ENCODE measurements around the gene TFCP2L1. TPM values are rescaled to one million over a fixed set of nuclear protein-coding genes. Genes with fewer than 3 reads are reported as not detected.

TFCP2L1 gene
- total RNA-seq, 2 experiments from 2014 or later, result 0.24 to 0.29 TPM

DNA sequence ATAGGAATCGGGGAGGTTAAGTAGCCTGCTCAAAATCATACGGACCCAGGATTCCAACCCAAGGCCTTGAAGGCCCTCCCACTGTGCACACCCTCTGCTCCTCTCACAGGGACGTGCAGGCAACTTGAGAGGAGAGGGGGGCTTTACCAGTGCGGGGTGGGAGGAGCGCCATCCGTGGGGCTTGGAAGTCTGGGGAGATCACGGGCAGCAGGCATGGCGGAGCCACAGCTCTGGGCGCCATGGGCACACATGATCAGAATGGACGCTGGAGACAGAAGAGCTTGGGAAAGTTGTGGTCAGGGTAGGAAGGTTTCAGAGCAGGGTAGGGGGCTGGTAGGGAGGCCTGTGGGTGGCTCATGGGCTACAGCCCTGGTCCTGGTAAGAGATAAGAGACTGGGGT is 70.7 kb downstream of the TFCP2L1 start:
- no peaks in the 10 kb centered on the region for H3K4me1 Mint-ChIP-seq (ENCODE audit: low read depth)
- CTCF ChIA-PET, result no interaction called here
- no peak overlapping the region for H3K27ac Mint-ChIP-seq
- H3K27me3 Mint-ChIP-seq, result peaks cover 3% of the 10 kb centered on the region
- no peak overlapping the region for H3K4me3 Mint-ChIP-seq
- no peaks in the 10 kb centered on the region for H3K36me3 Mint-ChIP-seq
- POLR2A ChIA-PET, result no interaction called here
- DNase-seq, result no peak
- no peaks in the 10 kb centered on the region for H3K9me3 Mint-ChIP-seq
- intact Hi-C loops (cut with micrococcal nuclease), result no loop called here

DNA sequence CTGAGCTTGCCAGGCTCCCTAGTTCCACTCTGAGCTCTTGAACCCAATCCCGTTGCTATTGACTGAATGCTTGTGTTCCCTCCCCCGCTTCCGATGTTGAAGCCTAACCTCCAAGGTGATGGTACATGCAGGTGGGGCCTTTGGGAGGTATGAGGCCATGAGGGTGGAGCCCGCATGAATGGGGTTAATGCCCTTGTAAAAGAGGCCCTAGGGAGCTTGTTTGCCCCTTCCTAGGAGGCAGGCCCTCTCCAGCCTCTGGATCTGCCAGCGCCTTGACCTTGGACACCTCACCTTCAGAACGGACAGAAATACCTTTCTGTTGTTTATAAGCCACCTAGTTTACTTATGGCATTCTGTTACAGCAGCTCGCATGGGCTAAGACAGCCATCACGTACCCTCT is 71.6 kb downstream of the TFCP2L1 start:
- Mint-ChIP-seq H3K4me3 (no peak overlapping the region), H3K27me3 (peaks cover 3% of the 10 kb centered on the region), H3K4me1 (ENCODE audit: low read depth) (no peaks in the 10 kb centered on the region), H3K27ac (no peak overlapping the region), H3K36me3 (no peaks in the 10 kb centered on the region), H3K9me3 (no peaks in the 10 kb centered on the region)
- CTCF ChIA-PET, result no interaction called here
- intact Hi-C loops (cut with micrococcal nuclease), result no loop called here
- POLR2A ChIA-PET, result no interaction called here
- DNase-seq, result no peak

DNA sequence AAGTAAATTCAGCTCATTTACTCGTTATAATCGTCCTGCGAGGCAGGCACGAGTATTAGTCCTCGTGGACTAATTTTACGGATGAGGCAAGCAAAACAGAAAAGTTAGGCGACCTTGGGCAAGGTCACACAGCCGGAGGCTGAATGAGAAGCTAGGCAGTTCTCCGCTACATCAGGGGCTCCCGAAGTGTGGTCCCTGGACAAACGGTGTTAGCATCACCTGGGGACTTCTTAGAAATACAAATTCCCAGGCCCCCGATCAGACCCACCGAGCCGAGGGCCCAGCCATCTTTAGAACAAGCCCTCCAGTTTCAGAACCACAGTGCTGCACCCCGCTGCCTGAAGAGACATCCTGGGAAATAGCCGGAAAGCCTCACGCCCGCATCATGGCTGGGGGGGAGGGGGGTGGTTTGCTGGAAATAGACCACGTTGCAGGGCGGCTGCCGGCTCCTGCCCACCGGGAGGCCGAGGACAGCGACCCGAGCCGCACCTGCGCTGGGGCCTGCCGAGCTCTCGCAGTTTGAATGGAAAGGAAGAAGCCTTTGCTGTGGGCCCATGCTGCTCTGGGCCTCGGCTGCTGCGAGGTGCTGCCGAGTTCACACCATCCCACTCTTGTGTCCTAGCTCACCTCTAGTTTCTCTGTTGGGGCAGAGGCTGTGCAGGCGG is 72.2 kb downstream of the TFCP2L1 start:
- H3K27me3 Mint-ChIP-seq, result peaks cover 3% of the 10 kb centered on the region
- intact Hi-C loops (cut with micrococcal nuclease), result no loop called here
- CTCF ChIA-PET, result no interaction called here
- H3K9me3 Mint-ChIP-seq, result no peaks in the 10 kb centered on the region
- no peak overlapping the region for H3K27ac Mint-ChIP-seq
- no peak overlapping the region for H3K4me3 Mint-ChIP-seq
- POLR2A ChIA-PET, result no interaction called here
- H3K36me3 Mint-ChIP-seq, result no peaks in the 10 kb centered on the region
- DNase-seq, result no peak
- H3K4me1 Mint-ChIP-seq (ENCODE audit: low read depth), result no peaks in the 10 kb centered on the region

DNA sequence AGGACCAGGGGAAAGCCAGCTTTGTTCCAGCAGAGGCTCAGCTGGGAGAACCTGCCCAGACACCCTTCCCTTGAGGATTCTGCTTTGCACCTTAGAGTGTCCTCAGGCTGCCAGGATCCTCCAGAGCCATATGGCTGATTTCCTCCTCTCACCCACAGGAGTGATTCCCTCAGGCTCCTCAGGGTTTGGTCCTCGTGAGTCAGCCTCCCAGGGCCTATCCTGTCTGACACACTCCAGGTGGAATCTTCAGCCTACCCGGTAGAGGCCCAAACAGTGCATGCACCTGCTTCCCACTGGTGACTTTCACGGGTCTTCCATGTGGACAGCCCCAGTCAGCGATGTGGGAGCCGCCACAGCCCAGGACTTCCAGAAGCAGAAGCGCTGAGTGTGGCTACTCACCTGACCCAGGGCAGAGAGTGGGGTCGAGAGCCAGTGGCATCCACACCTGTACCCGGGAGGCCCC is 73.3 kb downstream of the TFCP2L1 start:
- intact Hi-C loops (cut with micrococcal nuclease), result no loop called here
- ChIA-PET CTCF (no interaction called here), POLR2A (no interaction called here)
- no peak for DNase-seq
- Mint-ChIP-seq H3K27ac (no peak overlapping the region), H3K27me3 (peaks cover under 1% of the 10 kb centered on the region), H3K4me1 (ENCODE audit: low read depth) (no peaks in the 10 kb centered on the region), H3K9me3 (no peaks in the 10 kb centered on the region), H3K36me3 (no peaks in the 10 kb centered on the region), H3K4me3 (no peak overlapping the region)

DNA sequence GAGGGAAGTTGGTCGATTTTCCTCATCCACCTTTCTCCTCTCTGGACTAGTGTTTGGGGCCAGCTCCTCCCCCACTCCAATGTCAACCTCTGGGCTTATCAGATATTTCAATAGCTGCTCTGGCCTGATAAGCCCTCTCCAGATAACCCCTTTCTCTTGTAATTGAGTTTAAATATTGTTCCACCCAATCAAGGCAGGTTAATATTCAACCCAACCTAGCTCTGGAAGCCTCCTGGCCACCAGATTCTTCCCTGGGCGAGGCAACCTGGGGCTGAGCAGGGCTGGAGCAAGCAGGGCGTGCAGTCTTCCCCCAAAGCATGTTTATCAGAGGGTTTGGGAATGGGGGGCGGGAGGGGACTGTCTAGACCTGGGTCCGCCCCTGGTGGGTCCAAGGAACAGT is 73.8 kb downstream of the TFCP2L1 start:
- no peaks in the 10 kb centered on the region for H3K9me3 Mint-ChIP-seq
- no peaks in the 10 kb centered on the region for H3K36me3 Mint-ChIP-seq
- intact Hi-C loops (cut with micrococcal nuclease), result no loop called here
- H3K27ac Mint-ChIP-seq, result no peak overlapping the region
- CTCF ChIA-PET, result no interaction called here
- H3K4me1 Mint-ChIP-seq (ENCODE audit: low read depth), result no peaks in the 10 kb centered on the region
- no peak overlapping the region for H3K4me3 Mint-ChIP-seq
- no peaks in the 10 kb centered on the region for H3K27me3 Mint-ChIP-seq
- no peak for DNase-seq
- POLR2A ChIA-PET, result no interaction called here

DNA sequence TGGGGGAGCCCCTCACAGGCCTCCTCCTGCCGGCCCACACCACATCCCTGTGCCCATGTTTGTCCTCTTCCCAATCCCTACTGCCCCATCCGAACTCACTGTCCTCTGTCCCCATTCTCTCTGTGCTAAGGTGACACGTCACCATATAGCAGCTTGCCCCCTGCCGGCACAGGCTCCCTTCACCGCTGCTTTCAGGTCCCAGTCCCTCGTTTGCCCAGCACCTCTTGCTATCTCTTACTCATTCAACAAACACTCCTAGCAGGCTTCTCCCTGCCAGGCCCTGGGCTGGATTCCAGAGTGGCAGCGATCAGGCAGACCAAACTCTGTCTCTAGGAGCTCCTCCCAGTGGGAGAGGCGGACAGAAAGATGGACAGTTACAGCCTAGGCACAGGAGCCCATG is 74.3 kb downstream of the TFCP2L1 start:
- ChIA-PET CTCF (no interaction called here), POLR2A (no interaction called here)
- Mint-ChIP-seq H3K27ac (no peak overlapping the region), H3K27me3 (no peaks in the 10 kb centered on the region), H3K9me3 (no peaks in the 10 kb centered on the region), H3K4me1 (ENCODE audit: low read depth) (no peaks in the 10 kb centered on the region), H3K4me3 (no peak overlapping the region), H3K36me3 (no peaks in the 10 kb centered on the region)
- intact Hi-C loops (cut with micrococcal nuclease), result no loop called here
- DNase-seq, result no peak

DNA sequence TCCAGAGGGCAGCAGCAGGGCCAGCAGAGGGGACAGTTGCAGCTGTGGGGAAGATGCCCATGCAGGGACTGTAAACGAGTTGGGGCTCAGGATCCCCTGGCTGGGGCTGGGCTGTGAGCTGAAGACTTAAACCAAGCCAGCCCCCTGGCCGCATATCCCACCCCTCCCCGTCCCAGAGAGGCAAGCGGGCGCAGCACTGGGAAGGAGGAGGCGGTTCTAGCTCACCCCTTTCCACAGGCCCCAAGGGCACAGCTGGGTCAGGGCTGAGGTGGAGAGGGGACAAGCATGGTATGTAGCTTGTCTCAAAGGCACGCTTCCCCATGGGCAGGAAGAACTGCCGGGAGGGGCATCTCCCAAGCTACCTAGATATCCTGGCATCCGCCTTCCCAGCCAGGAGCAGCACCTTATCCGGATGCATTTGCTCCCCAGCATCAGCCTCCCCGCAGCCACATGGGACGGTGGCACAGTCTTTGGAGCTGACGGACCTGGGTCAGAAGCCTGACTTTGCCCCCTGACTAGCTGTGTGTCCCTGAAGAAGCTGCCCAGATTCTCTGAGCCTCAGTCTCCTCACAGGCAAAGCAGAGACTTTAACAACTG is 75.9 kb downstream of the TFCP2L1 start:
- POLR2A ChIA-PET, result no interaction called here
- H3K9me3 Mint-ChIP-seq, result no peaks in the 10 kb centered on the region
- no peaks in the 10 kb centered on the region for H3K36me3 Mint-ChIP-seq
- H3K4me3 Mint-ChIP-seq, result no peak overlapping the region
- no peak for DNase-seq
- intact Hi-C loops (cut with micrococcal nuclease), result no loop called here
- H3K27me3 Mint-ChIP-seq, result no peaks in the 10 kb centered on the region
- no peaks in the 10 kb centered on the region for H3K4me1 Mint-ChIP-seq (ENCODE audit: low read depth)
- H3K27ac Mint-ChIP-seq, result no peak overlapping the region
- CTCF ChIA-PET, result no interaction called here

DNA sequence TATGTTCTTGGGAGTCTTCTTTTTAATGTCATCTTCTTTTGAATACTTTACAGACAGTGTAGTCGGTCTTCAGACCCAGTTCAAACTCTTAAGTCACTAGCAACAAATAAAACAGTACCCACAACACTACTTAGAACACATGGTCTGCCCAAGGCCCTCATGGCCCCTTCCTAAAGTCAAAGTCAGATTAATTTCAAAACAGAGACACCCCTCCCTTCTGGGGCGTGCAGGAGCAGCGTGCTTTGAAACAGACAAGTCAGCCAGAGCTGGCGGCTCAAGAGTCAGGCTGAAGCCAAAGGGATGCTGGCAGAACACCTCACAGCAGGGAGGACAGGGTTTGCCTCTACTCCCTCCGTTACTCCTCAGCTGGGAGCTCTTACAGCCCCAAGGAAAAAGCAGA is 77.5 kb downstream of the TFCP2L1 start:
- Mint-ChIP-seq H3K4me1 (ENCODE audit: low read depth) (no peaks in the 10 kb centered on the region), H3K36me3 (no peaks in the 10 kb centered on the region), H3K4me3 (no peak overlapping the region), H3K27me3 (no peaks in the 10 kb centered on the region), H3K9me3 (no peaks in the 10 kb centered on the region), H3K27ac (no peak overlapping the region)
- intact Hi-C loops (cut with micrococcal nuclease), result no loop called here
- POLR2A ChIA-PET, result no interaction called here
- CTCF ChIA-PET, result no interaction called here
- no peak for DNase-seq

DNA sequence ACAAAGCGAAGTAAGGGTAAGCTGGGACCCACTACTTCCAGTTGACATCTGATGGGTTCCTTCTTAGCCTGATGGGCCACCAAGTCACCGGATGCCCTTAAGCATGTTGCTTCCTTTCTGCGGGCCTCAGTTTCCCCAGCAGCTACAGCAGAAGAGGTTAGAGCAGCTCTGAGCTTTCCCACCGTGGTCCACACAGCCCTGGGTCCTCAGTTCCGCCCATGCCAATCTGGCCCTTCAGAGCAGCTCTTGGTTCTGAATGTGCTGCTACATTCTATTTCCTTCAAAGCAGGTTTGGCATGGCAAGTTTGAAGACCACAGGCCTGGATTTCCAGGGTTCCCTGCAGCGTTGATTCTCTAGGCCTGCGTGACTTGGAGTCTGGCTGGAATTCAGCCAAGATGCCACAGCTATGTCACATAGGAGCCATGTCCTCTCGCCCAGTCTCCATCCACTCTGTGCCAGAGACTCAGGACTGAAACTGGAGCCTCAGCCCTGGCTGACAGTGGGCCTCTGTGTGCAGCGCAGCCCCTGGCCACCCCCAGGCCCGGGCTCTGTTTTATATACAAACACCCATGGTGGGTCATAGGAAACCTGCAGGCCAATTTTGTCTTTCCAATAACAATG is 79.6 kb downstream of the TFCP2L1 start:
- intact Hi-C loops (cut with micrococcal nuclease), result no loop called here
- DNase-seq, result no peak
- CTCF ChIA-PET, result no interaction called here
- Mint-ChIP-seq H3K27ac (no peak overlapping the region), H3K9me3 (no peaks in the 10 kb centered on the region), H3K36me3 (no peaks in the 10 kb centered on the region), H3K4me1 (ENCODE audit: low read depth) (no peaks in the 10 kb centered on the region), H3K4me3 (no peak overlapping the region), H3K27me3 (no peaks in the 10 kb centered on the region)
- POLR2A ChIA-PET, result no interaction called here

DNA sequence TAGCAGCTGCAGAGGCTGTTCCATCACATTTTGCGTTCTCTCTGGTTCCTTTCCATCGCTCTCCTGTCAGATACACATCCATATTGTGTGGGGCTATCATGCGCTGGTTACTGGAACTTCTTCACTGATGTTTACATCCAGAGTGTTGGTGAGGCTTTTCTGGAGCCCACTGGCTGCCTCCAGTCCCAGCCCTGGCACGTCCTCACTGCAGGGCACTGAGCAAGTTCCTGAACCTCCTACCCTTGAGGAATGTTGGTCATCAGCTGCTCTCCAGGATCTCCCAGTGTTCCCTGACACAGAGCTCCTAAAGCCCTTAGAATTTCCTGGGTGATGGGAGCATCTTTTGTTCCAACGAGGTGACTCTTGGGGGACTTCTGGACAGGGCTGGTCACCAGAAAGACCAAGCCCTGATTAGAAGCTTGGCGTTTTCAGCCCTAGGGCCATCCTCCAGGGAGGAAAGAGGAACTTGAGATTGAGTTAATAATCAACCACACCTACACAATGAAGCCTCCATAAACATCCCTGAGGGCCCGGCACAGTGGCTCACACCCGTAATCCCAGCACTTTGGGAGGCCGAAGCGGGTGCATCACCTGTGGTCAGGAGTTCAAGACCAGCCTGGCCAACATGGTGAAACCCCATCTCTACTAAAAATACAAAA is 81.3 kb downstream of the TFCP2L1 start:
- H3K36me3 Mint-ChIP-seq, result no peaks in the 10 kb centered on the region
- intact Hi-C loops (cut with micrococcal nuclease), result no loop called here
- ChIA-PET CTCF (no interaction called here), POLR2A (no interaction called here)
- H3K9me3 Mint-ChIP-seq, result no peaks in the 10 kb centered on the region
- no peak overlapping the region for H3K27ac Mint-ChIP-seq
- no peaks in the 10 kb centered on the region for H3K4me1 Mint-ChIP-seq (ENCODE audit: low read depth)
- no peaks in the 10 kb centered on the region for H3K27me3 Mint-ChIP-seq
- no peak for DNase-seq
- H3K4me3 Mint-ChIP-seq, result no peak overlapping the region

DNA sequence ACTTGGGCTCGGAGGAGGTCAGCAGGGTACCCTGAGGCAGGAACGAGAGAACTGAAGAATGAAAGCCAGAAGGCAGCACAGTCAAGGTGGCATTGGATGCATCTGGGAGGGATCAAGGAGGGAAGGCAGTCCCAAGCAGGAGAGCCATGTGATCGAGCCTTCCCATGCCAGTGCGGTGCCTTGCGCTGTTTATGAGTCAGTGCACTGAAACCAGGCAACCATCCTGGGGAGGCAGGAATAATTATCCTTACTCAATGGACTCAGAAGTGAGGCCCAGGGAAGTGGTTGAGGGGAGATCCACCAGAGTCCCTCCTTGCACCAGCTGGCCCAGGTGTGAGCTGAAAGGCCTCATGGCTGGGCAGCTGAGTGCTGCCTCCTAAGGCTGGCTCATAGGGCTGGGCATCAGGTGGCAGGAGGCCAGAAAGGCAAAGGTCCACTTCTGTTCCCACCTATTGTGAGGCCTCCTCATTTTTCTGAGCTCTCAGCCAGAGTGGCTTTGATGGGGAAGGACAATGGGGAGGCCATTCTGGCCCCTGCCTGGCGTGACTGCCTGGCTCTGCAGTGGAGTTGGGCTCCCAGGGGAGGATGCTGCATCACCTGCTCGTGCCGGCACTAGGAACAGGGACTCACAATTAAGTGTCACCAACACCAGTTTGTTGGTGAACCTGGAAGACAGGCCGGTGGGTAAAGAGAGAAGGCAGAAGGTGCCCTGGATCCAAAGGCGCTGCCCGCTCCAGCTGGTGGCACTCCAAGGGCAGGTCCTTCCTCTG is 82.3 kb downstream of the TFCP2L1 start:
- Mint-ChIP-seq H3K9me3 (no peaks in the 10 kb centered on the region), H3K4me1 (ENCODE audit: low read depth) (no peaks in the 10 kb centered on the region), H3K27ac (no peak overlapping the region), H3K27me3 (no peaks in the 10 kb centered on the region), H3K36me3 (no peaks in the 10 kb centered on the region), H3K4me3 (no peak overlapping the region)
- POLR2A ChIA-PET, result no interaction called here
- DNase-seq, result no peak
- CTCF ChIA-PET, result no interaction called here
- intact Hi-C loops (cut with micrococcal nuclease), result no loop called here

DNA sequence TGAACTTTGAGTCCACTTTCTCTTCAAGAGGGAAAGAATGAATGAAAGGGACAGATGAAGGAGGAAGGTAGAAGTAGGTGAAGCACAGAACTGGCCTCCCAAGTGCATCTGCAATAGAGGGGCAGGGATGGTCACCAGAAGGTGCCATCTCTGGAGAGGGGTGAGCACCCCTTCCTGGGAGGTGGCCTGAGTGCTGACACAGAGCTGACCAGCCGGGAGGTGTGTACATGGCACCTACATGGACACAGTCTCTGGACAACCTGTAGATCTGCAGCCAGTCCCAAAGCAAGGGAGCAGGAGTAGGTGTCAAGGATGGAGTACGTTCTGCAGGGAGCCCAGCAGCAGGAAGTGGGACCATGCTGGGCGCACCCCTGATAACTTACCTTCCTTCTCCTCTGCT is 83.2 kb downstream of the TFCP2L1 start:
- ChIA-PET CTCF (no interaction called here), POLR2A (no interaction called here)
- Mint-ChIP-seq H3K27me3 (no peaks in the 10 kb centered on the region), H3K36me3 (no peaks in the 10 kb centered on the region), H3K9me3 (no peaks in the 10 kb centered on the region), H3K4me3 (no peak overlapping the region), H3K27ac (no peak overlapping the region), H3K4me1 (ENCODE audit: low read depth) (no peaks in the 10 kb centered on the region)
- intact Hi-C loops (cut with micrococcal nuclease), result no loop called here
- DNase-seq, result no peak
